CD4-positive, alpha-beta T cell treated with Interleukin-4 for 4 hours (primary cell): Measurements from ENCODE around the gene OR2A12.
"Not testable (repeated sequence)": the region's sequence is repeated elsewhere in the genome, so short reads cannot be mapped to it uniquely, and the experiment has no call there.

Experiments used
- DNase-seq: peaks from one replicate; pipeline ENCODE4 v3.0.0-alpha.2; 2020

The OR2A12 gene

DNA sequence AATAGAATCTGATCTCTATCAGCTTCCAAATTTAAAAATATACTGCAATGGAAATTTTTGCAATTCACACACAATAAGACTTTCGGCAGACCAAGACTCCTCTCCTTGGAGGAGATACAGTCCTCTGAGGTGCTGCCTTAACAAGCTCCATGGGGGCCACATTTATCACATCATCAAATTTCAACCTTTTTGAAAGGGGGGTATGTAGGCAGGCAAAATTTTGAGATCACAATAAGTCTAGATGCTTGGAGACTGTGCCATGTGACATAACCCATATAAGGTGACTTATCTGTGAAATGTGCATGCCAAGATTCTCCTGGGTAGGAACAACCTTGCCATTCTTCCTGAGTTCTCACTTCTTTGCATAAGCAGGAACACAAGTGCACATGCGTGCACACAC, at the start of gene OR2A12:
OR2A12 (plus strand) TSS at position 301 of the 400 bp plus-strand sequence. CDS start 8,830 bp downstream, outside the sequence.
- DNase-seq: no peak

GRCh38 chr7:144036302-144036885, 49.7 kb upstream of the OR2A12 start:
- no peak for DNase-seq

DNA sequence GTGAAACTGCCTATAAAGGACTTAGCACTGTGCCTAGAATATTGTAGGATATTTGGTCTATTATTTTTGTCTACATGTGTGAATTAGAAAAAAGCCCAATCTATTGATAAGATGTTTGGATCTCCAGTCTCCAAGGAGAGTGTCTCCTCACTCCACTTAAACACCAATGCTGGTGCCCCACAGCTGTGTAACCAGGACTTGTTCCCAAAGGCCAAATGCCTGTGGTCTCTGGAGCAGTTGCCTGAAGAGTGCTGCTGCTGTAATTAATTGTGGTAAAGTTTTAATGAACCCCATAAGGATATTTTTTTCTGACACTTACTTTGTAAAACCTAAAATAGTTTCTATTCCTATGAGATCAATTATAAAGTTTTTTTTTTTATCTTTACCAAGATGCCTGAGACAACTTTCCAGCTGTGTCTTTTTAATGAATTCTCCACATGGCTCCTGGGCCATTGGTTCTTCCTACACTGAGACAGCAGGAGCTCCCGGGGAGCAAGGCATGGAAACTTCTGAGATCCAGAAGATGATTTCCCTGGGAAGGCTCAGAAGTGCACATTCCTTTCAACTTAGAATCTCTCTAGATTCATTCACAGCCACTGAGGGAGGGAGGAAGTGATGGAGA, 48.6 kb upstream of the OR2A12 start:
- no peak for DNase-seq

GRCh38 chr7:144038887-144039286, 47.2 kb upstream of the OR2A12 start:
- no peak for DNase-seq

DNA sequence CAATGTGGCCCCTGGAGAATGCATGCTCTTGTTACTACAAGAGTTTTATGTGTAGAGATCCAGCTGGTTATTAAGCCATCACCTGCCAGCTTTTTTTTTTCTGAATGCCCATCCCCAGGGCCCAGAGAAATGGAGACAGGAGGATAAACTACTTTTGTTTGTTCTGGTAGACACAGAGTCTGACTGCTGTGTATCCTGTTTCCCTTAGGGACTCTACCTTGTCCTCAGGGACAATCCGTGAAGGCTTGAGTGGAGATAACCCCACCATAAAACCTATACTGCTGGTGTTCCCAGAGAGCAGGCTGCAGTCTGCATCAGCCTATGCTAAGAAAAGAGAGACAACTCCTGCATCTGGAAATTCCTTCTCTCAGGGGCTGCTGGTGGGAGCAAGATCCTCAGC, 37.4 kb upstream of the OR2A12 start, which contains the start of gene OR2A5:
OR2A5 (plus strand) TSS at position 301 of the 400 bp plus-strand sequence. CDS start 1,454 bp downstream, outside the sequence.
- DNase-seq: no peak

GRCh38 chr7:144049491-144049890, 36.6 kb upstream of the OR2A12 start:
- DNase-seq: no peak

GRCh38 chr7:144050093-144050492, 36.0 kb upstream of the OR2A12 start:
- no peak for DNase-seq

DNA sequence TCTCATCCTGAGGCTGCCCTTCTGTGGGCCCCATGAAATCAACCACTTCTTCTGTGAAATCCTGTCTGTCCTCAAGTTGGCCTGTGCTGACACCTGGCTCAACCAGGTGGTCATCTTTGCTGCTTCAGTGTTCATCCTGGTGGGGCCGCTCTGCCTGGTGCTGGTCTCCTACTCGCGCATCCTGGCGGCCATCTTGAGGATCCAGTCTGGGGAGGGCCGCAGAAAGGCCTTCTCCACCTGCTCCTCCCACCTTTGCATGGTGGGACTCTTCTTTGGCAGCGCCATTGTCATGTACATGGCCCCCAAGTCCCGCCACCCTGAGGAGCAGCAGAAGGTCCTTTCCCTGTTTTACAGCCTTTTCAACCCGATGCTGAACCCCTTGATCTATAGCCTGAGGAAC, 35.2 kb upstream of the OR2A12 start:
- DNase-seq: not testable (repeated sequence)

GRCh38 chr7:144057954-144058353, 28.1 kb upstream of the OR2A12 start:
- no peak for DNase-seq

- DNase-seq: no peak
These were observed 22.4 kb upstream of the OR2A12 start for GRCh38 chr7:144063710-144064109.

DNA sequence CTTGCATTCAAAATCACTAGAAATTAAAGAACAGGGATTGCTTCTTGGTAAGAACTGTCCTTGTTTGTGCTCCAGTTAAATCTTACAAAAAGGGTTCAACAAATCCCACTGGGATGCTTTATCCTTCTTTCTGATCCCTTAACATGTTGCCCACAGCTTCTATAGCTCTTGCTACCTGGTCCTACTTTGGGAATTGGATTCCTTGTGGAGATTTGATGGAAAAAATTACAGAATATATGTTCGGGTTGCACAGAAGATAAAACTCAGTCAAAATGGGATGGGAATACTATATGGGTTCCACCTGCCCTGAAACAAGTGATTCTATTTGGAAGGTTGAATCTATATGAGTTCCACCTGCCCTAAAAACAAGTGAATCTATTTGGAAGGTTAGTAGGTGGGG, 16.6 kb upstream of the OR2A12 start, which contains the start of gene OR2A25:
OR2A25 (plus strand) TSS at position 301 of the 400 bp plus-strand sequence. CDS start 4,409 bp downstream, outside the sequence.
- DNase-seq: no peak

GRCh38 chr7:144069953-144070352, 16.1 kb upstream of the OR2A12 start:
- DNase-seq: no peak

DNA sequence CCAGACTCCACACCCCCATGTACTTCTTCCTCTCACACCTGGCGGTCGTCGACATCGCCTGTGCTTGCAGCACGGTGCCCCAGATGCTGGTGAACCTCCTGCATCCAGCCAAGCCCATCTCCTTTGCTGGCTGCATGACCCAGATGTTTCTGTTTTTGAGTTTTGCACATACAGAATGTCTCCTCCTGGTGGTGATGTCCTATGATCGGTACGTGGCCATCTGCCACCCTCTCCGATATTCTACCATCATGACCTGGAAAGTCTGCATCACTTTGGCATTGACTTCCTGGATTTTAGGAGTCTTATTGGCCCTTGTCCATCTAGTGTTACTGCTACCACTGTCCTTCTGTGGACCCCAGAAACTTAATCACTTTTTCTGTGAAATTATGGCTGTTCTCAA, 11.7 kb upstream of the OR2A12 start:
- no peak for DNase-seq

- no peak for DNase-seq
These were observed 652 bp downstream of the OR2A12 start for GRCh38 chr7:144086730-144087129.

GRCh38 chr7:144087230-144087629, 1.2 kb downstream of the OR2A12 start:
- DNase-seq: no peak

- DNase-seq: no peak
These were observed 4.6 kb downstream of the OR2A12 start for GRCh38 chr7:144090667-144091066.

GRCh38 chr7:144098776-144099175, 12.7 kb downstream of the OR2A12 start:
- DNase-seq: no peak

DNA sequence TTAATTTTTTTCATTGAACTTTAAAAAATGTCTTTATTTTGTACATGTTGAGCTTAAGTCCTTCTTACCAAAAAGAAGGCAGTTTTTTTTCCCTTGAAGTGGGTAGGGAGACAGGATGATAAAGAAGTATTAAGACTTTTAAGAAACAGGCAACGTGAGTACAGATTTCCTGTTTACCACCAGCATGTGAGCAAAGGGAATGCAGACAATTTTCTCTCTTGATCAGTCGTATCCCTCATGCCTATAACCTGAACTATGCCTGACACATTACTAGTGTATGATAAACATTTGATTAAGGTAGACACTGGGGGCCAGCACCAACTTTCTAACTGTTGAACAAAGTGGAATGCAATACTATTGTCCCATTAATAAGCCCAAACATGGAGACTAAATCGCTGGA, 14.5 kb downstream of the OR2A12 start:
- DNase-seq: no peak

GRCh38 chr7:144102041-144102440, 16.0 kb downstream of the OR2A12 start:
- DNase-seq: no peak

GRCh38 chr7:144105211-144105610, 19.1 kb downstream of the OR2A12 start:
- no peak for DNase-seq

DNA sequence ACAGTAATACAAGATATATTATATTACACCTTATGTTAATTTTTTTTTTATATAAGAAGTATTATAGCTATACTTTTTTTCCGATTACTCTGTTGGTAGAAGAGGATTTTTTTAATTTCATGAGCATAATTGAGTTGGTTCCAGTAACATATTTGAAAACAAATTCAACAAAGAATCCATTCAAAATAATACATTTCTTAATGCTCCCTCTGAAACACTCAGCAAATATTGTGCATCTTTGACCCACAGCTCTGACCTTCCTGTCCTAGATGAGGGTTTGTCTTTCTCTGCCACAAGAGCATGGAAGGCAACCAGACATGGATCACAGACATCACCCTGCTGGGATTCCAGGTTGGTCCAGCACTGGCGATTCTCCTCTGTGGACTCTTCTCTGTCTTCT, 23.2 kb downstream of the OR2A12 start, which contains the start of gene OR2A2:
OR2A2 (plus strand) TSS at position 301 of the 400 bp plus-strand sequence; CDS start at position 301, 0 bp downstream.
- no peak for DNase-seq

DNA sequence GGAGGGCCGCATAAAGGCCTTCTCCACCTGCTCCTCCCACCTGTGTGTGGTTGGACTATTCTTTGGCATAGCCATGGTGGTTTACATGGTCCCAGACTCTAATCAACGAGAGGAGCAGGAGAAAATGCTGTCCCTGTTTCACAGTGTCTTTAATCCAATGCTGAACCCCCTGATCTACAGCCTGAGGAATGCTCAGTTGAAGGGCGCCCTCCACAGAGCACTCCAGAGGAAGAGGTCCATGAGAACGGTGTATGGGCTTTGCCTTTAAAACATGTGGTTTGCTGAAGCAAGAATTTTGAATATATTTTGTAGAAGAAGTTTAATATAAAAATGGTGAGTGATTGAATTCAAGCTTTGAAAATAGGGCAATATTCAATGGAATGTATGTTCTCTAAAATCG, 24.2 kb downstream of the OR2A12 start:
- no peak for DNase-seq

- DNase-seq: no peak
These were observed 27.6 kb downstream of the OR2A12 start for GRCh38 chr7:144113651-144114050.

DNA sequence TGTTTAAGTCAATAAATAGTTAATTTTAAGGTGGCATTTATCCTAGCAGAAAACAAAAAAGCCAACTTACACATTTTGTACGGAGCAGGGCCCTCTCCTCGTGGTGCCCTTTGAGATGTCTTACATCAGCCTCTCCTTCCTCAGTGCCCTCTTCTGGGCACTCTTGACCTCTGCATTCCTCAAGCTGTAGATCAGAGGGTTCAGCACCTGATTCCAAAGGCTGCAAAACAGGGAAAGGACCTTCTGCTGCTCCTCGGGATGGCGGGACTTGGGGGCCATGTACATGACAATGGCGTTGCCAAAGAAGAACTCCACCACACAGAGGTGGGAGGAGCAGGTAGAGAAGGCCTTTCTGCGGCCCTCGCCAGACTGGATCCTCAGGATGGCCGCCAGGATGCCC, 32.3 kb downstream of the OR2A12 start:
- no peak for DNase-seq

GRCh38 chr7:144122876-144123275, 36.8 kb downstream of the OR2A12 start, which contains the start of gene OR2A14:
Gene OR2A14, plus strand, starts transcription at chr7:144123176. Its CDS starts 5,937 bp downstream, at chr7:144129113.
- DNase-seq: no peak
